ENCODE data around the gene STK38. TPM values are rescaled to one million over a fixed set of nuclear protein-coding genes. Genes with fewer than 3 reads are reported as not detected.

The STK38 gene
- total RNA-seq, 1 experiment from 2014 or later = 20.1 TPM

- TF ChIP-seq YY1 (IDR thresholded peaks at IDR 0.05; ENCODE audit: extremely low read depth, insufficient replicate concordance, low read depth, low read length) = peak; percentile 98
- peak; percentile 64 for TF ChIP-seq SP1 (IDR thresholded peaks at IDR 0.05; ENCODE audit: low read depth)
- no peak for TF ChIP-seq ZNF274 (IDR thresholded peaks at IDR 0.05; ENCODE audit: low read depth, low read length)
- TF ChIP-seq SRF (IDR thresholded peaks at IDR 0.05; ENCODE audit: low read depth) = no peak
These were observed 46.9 kb upstream of the STK38 start, which contains the start of gene SRSF3 (continued) for GRCh38 chr6:36594029-36594815.

GRCh38 chr6:36593569-36594028 lies 46.3 kb upstream of the STK38 start:
- BruUV-seq (replicated peaks) = TSS peak; percentile 86
- TF ChIP-seq TCF7L2 (IDR thresholded peaks at IDR 0.05; ENCODE audit: borderline replicate concordance, extremely low read depth, insufficient read depth, insufficient read length) = no peak
- TF ChIP-seq CEBPB (IDR thresholded peaks at IDR 0.05; ENCODE audit: low read depth) = no peak
- no peak for TF ChIP-seq EZH2phosphoT487 (IDR thresholded peaks at IDR 0.05; ENCODE audit: borderline replicate concordance)
- TF ChIP-seq MAX (IDR thresholded peaks at IDR 0.05) = 0 out of 2 replicates have a peak, but pooled peaks have one; percentile 1
- TF ChIP-seq ZFX (IDR thresholded peaks at IDR 0.05) = no peak
- peak; percentile 43; the same call in 1 of the 2 replicates for TF ChIP-seq SIN3A (IDR thresholded peaks at IDR 0.05; ENCODE audit: low read depth)
- peak; percentile 26; the same call in 1 of the 2 replicates for TF ChIP-seq RAD21 (IDR thresholded peaks at IDR 0.05; ENCODE audit: low read depth)
- no peak for TF ChIP-seq REST (IDR thresholded peaks at IDR 0.05; ENCODE audit: low read depth)
- TF ChIP-seq SP1 (IDR thresholded peaks at IDR 0.05; ENCODE audit: low read depth) = 0 out of 2 replicates have a peak, but pooled peaks have one; percentile 12
- TF ChIP-seq ATF3 (IDR thresholded peaks at IDR 0.05) = no peak
- TF ChIP-seq CBX3 (IDR thresholded peaks at IDR 0.05; ENCODE audit: low read depth) = peak; percentile 7; the same call in 1 of the 2 replicates
- TF ChIP-seq SRF (IDR thresholded peaks at IDR 0.05; ENCODE audit: low read depth) = 0 out of 2 replicates have a peak, but pooled peaks have one; percentile 7
- no peak for TF ChIP-seq JUND (IDR thresholded peaks at IDR 0.05)
- TF ChIP-seq YY1 (IDR thresholded peaks at IDR 0.05; ENCODE audit: extremely low read depth, insufficient replicate concordance, low read depth, low read length) = no peak
- intact Hi-C loops (cut with micrococcal nuclease) = loop anchor here (5.0 kb wide), 2 partner anchors 151 to 171 kb away; partner anchors contain the start of genes KCTD20 and PXT1
- ATAC-seq (peak; percentile 49), DNase-seq (ENCODE audit: low read depth, low spot score) (peak; percentile 52)
- peaks cover 37% of the 10 kb centered on the region; the same call in 1 of the 2 replicates for H4K20me1 ChIP-seq (ENCODE audit: insufficient read depth)
- peak overlapping the region; percentile 98 for H3K27ac ChIP-seq (ENCODE audit: low read depth, low read length)
- no peaks in the 10 kb centered on the region for H3K9me3 ChIP-seq (ENCODE audit: control insufficient read depth in 1 of 2, insufficient read depth in 1 of 2, low read depth in 1 of 2, low read length in 2 of 2)
- ChIA-PET CTCF (no interaction called here), RAD21 (ENCODE audit: low non-redundant PET in 1 of 2, low total read pairs in 2 of 2, uncharacterized antibody in 2 of 2, unreplicated experiment in 2 of 2) (no interaction called here), POLR2A (interaction anchor here (0.8 to 1.7 kb wide), 6 partner anchors 9 to 85 kb away, joined by 3 to 9 read pairs (median 3); partner anchors contain the start of gene CDKN1A)
- peaks cover 23 to 36% of the 10 kb centered on the region in 2 experiments for H3K36me3 ChIP-seq (ENCODE audit: control insufficient read depth in 1 of 2, insufficient read depth in 2 of 2, low read length in 2 of 2)
- H3K27me3 ChIP-seq (ENCODE audit: insufficient read depth, low read length) = no peaks in the 10 kb centered on the region
- H3K4me1 ChIP-seq (ENCODE audit: control insufficient read depth in 1 of 2, insufficient read depth in 2 of 2, low read length in 2 of 2) = peaks cover 12 to 47% of the 10 kb centered on the region in 2 experiments
- H3K9me2 ChIP-seq (ENCODE audit: insufficient read depth) = no peaks in the 10 kb centered on the region
- peak overlapping the region; percentile 60 for H2AFZ ChIP-seq (ENCODE audit: low read depth, low read length, poor library complexity, severe bottlenecking)
- peak overlapping the region; percentile 88 for H3K4me3 ChIP-seq (replicated peaks in 1 of 2; ENCODE audit: low read depth in 1 of 2, low read length in 2 of 2)
- H3K9ac ChIP-seq (ENCODE audit: low read length) = peak overlapping the region; percentile 92
- H3K4me2 ChIP-seq (ENCODE audit: low read length) = peak overlapping the region; percentile 76
- peaks cover 44% of the 10 kb centered on the region for H3K79me2 ChIP-seq (ENCODE audit: insufficient read depth, low read length)

All from HCT116 (cell line).